Mucosa of descending colon (tissue), 3 donors: ENCODE measurements around the gene MEF2C. TPM values are rescaled to one million over a fixed set of nuclear protein-coding genes. Genes with fewer than 3 reads are reported as not detected.

Experiments
- ATAC-seq: fragments of 200-7000 bp; cut with Tn5 transposase; one replicate; pipeline ENCODE4 v1.9.1; 2020; ENCODE audit warnings: mild to moderate bottlenecking, moderate library complexity
- DNase-seq, 3 donors: peaks; one replicate each; pipeline ENCODE4 v3.0.0-alpha.2; 2020
- H3K36me3 ChIP-seq: fragments of 200-600 bp; one replicate; pipeline ENCODE4 v1.8.0; 2021; ENCODE audit warnings: low read depth, mild to moderate bottlenecking
- H3K4me1 ChIP-seq: fragments of 200-600 bp; one replicate; pipeline ENCODE4 v1.8.0; 2021; ENCODE audit warnings: low read depth, mild to moderate bottlenecking
- H3K4me3 ChIP-seq: fragments of 200-600 bp; one replicate; pipeline ENCODE4 v1.8.0; 2021; ENCODE audit warnings: mild to moderate bottlenecking
- H3K9me3 ChIP-seq: fragments of 200-600 bp; one replicate; pipeline ENCODE4 v1.8.0; 2021; ENCODE audit warnings: mild to moderate bottlenecking
- intact Hi-C, 2 donors: fragments of 100-400 bp; cut with DNase I in 1 of 2; cut with micrococcal nuclease in 1 of 2; formaldehyde crosslinking; loops; one replicate each; pipeline versions ENCODE4 v1.11.0 to v1.11.1; 2022; cut with DNase I, micrococcal nuclease
- total RNA-seq, 3 donors: library from RNA; stranded (reverse); fragmentation: NEBNext Ultra II Directional in 2 of 3; extraction: Animal tissue kit (Norgen Biotek cat#: 25700) in 2 of 3; gene quantifications; one replicate each; pipeline versions ENCODE4 v1.2.1 to v1.2.4, GENCODE V29; 2021 to 2023
- TF ChIP-seq, protein P1 (sequence below): fragments of 200-600 bp; IDR thresholded peaks from one replicate; pipeline ENCODE4 v1.8.0; 2022; ENCODE audit warnings: antibody characterized with exemption, mild to moderate bottlenecking
- donor health status: DM: no; HTN: no; CAD: no; lungs with moderate emphysema.
- donor health status: DM: no; HTN: no; CAD: no.
- donor health status: DM: no; HTN: yes; CAD: no.

The MEF2C gene
- total RNA-seq, 3 donors from 2014 or later: 19.3 to 44.0 (median 32.6) TPM

- Histone ChIP-seq H3K4me3 (no peak overlapping the region), H3K4me1 (peaks cover 10% of the 10 kb centered on the region), H3K9me3 (no peaks in the 10 kb centered on the region), H3K36me3 (no peaks in the 10 kb centered on the region)
- ATAC-seq: no peak
- no peak for DNase-seq
- TF ChIP-seq, protein P1, sequence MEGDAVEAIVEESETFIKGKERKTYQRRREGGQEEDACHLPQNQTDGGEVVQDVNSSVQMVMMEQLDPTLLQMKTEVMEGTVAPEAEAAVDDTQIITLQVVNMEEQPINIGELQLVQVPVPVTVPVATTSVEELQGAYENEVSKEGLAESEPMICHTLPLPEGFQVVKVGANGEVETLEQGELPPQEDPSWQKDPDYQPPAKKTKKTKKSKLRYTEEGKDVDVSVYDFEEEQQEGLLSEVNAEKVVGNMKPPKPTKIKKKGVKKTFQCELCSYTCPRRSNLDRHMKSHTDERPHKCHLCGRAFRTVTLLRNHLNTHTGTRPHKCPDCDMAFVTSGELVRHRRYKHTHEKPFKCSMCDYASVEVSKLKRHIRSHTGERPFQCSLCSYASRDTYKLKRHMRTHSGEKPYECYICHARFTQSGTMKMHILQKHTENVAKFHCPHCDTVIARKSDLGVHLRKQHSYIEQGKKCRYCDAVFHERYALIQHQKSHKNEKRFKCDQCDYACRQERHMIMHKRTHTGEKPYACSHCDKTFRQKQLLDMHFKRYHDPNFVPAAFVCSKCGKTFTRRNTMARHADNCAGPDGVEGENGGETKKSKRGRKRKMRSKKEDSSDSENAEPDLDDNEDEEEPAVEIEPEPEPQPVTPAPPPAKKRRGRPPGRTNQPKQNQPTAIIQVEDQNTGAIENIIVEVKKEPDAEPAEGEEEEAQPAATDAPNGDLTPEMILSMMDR: no peak
- intact Hi-C loops: no loop called here
Measured at GRCh38 chr5:88670461-88670860, 212.5 kb downstream of the MEF2C start.

- ATAC-seq: no peak
- TF ChIP-seq, protein P1: no peak
- H3K4me3 ChIP-seq: no peak overlapping the region
- intact Hi-C loops: no loop called here
- no peaks in the 10 kb centered on the region for H3K36me3 ChIP-seq
- DNase-seq: no peak
- peaks cover 9% of the 10 kb centered on the region for H3K4me1 ChIP-seq
- no peaks in the 10 kb centered on the region for H3K9me3 ChIP-seq
Measured at GRCh38 chr5:88669371-88670050, 213.5 kb downstream of the MEF2C start.

DNA sequence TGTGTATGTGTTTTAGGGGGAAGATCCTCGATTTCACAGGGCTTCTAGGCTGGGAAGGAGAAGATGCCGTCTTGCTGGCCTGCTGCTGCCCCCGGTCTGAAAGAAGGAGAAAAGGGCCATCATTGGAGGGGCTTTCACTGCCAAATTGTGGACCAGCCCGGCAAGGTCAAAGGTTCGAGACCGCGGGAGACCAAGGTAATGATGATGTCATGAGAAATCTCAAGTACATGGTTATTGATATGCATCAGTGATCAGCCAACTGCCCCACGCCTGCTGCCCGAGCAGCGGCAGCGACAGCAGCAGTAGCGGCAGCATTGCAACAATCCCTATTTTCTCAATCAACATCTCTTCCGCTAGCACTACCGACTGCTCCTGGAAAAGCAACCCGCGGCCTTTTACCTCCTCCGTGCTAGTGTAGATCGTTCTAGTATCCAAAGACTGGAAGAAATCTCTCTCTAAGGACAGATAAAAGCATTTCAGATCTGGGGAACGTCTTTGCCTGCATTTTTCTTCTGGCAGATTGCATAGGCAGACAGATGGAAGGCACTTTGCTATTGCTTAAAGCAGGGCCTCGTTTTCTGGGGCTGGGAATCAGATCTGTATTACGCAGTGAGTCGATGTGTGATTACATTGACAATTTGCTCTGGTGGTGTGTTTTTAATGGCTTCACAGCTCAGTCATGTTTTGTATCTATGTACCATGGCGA, 215.3 kb downstream of the MEF2C start:
- intact Hi-C loops: no loop called here
- Histone ChIP-seq H3K36me3 (no peaks in the 10 kb centered on the region), H3K4me1 (peaks cover 5% of the 10 kb centered on the region), H3K4me3 (no peak overlapping the region), H3K9me3 (no peaks in the 10 kb centered on the region)
- TF ChIP-seq, protein P1: no peak
- ATAC-seq: no peak
- DNase-seq: no peak
